Endothelial cell of umbilical vein (primary cell): ENCODE results near the gene FSIP1.

Experiments used
- CTCF ChIP-seq, 2 donors: IDR thresholded peaks; 1 replicate in 1 of 2; 2 replicates in 1 of 2; pipeline ENCODE4 v1.5.1; 2011; ENCODE audit warnings: low read length in 2 of 2, mild to moderate bottlenecking in 2 of 2, moderate library complexity in 2 of 2, control low read depth in 1 of 2, inconsistent platforms in 1 of 2, low read depth in 1 of 2; ENCODE audit not compliant: insufficient read depth in 1 of 2; ENCODE audit errors: extremely low read depth in 1 of 2
- GATA2 ChIP-seq: IDR thresholded peaks from 2 replicates; pipeline ENCODE4 v1.7.0; 2011; ENCODE audit warnings: low read depth, mild to moderate bottlenecking, moderate library complexity, mixed read lengths, low read length; ENCODE audit not compliant: insufficient read length, insufficient read depth
- MAX ChIP-seq: IDR thresholded peaks from 2 replicates; pipeline ENCODE4 v1.6.1; 2011; ENCODE audit not compliant: insufficient read depth, insufficient read length
- MYC ChIP-seq: IDR thresholded peaks from one replicate; pipeline ENCODE4 v1.6.1; 2011; ENCODE audit warnings: mild to moderate bottlenecking, low read depth, low read length

- TF ChIP-seq MAX (no peak), CTCF (IDR thresholded peaks at IDR 0.05; ENCODE audit: extremely low read depth in 1 of 2, insufficient read depth in 1 of 2, low read depth in 1 of 2, low read length in 2 of 2) (no peak), MYC (no peak), GATA2 (no peak)
These were observed 20.4 kb upstream of the FSIP1 start for GRCh38 chr15:39803016-39803415.
